OCI-M2 (cell line): ENCODE results near the gene EMILIN1.
"Not testable (repeated sequence)": the region's sequence is repeated elsewhere in the genome, so short reads cannot be mapped to it uniquely, and the experiment has no call there.

Experiments
- DNase-seq: peaks from one replicate; lab custom pipeline; 2025; ENCODE audit not compliant: unreplicated experiment; lab: John Stamatoyannopoulos, UW

EMILIN1 gene

GRCh38 chr2:27119330-27119670 is 40.9 kb downstream of the EMILIN1 start:
- DNase-seq = not testable (repeated sequence)

- DNase-seq = no peak
These were observed 43.5 kb downstream of the EMILIN1 start for GRCh38 chr2:27121906-27122305.

GRCh38 chr2:27122791-27123190 is 44.4 kb downstream of the EMILIN1 start:
- DNase-seq = no peak

GRCh38 chr2:27123302-27124150 is 45.1 kb downstream of the EMILIN1 start, which contains the start of gene ABHD1:
Gene ABHD1, plus strand, starts transcription at chr2:27123815. Its CDS starts 134 bp downstream, at chr2:27123949.
- DNase-seq = no peak

DNA sequence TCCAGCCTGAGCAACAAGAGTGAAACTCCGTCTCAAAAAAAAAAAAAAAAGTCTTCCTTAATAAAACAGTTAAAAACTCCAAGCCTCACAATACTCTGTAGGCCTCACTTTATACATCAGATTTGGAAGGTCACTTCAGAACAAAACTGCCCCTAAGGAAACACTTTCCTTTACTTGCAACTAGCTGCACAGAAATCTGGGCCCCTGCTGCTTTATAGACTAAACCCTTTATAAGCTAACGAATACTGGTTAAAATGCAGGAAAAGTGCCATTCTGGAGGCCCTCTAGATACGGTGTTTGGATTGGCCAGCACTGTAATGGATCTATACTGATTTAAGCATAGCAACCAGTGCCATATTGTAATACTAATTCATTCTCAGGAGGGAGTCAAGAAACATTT is 46.7 kb downstream of the EMILIN1 start:
- DNase-seq = no peak

- DNase-seq = no peak
These were observed 47.9 kb downstream of the EMILIN1 start for GRCh38 chr2:27126252-27126710.

DNA sequence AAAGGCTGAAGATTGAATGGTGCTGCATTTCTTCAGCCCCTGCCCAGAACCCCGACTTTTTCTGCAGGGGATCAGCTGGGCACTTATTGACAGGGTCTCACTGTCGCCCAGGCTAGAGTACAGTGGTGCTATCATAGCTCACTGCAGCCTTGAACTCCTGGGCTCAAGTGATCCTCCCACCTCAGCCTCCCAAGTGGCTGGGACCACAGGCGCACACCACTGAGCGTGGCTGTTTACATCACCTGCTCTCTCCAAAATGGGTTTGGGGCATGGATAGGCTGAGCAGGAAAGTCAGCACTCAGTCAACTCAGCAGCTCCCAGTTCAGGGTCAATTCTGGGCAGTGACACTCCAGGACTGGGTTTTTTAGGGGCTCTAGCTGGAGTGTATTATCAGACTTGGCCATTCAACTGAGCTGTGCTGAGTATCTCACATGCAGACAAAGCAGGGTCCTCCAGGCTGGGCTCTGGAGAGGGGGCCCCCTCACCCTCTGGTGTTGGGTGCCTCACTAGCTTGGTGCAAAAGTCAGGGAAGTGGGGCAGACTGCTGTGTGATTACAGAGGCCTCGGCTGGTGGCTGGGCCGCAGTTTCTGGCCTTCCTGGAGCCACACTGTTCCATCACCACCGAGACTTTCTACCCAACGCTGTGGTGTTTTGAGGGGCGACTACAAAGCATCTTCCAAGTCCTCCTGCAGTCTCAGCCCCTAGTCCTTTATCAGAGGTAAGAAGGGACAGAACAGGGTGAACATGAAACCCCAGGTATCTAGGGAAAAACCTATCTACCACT is 49.7 kb downstream of the EMILIN1 start:
- no peak for DNase-seq

DNA sequence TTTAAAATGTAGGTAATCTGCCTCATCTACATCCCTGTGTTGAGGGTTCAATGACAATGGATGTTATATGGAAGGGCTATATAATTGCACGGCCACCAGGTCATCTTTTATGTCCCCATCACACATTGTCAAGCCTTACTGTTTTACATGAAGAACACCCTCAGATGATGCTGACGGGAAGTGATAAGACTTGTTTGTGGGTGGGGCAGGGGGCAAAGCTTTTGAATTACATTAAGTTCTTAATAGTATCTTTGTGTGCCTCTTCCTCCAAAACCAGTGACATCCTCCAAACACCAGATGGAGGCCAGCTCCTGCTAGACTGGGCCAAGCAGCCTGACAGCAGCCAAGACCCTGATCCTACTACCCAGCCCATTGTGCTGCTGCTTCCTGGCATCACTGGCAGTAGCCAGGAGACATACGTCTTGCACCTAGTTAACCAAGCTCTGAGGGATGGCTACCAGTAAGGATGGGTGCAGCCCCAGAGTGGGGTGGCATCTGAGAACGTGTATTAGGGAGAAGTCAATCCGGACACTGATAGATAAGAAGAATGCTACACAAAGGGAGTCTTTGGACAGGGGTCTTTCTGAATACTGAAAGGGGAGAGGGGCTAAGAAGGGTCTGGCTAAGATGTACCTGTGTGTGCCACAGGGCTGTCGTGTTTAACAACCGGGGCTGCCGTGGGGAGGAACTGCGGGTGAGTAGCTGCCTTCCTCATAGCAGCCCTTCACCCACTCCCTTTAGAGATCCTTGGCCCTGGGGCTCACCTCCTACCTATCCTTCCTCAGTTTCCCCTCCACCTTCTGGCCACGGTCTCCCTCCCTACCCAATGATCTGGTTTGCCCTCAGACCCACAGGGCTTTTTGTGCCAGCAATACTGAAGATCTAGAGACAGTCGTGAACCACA is 50.5 kb downstream of the EMILIN1 start:
- DNase-seq = no peak

- DNase-seq = no peak
These were observed 52.0 kb downstream of the EMILIN1 start for GRCh38 chr2:27130396-27130795.

- no peak for DNase-seq
These were observed 53.0 kb downstream of the EMILIN1 start for GRCh38 chr2:27131429-27131828.

GRCh38 chr2:27133195-27133875 is 54.9 kb downstream of the EMILIN1 start:
- DNase-seq = no peak

GRCh38 chr2:27133905-27134780 is 55.7 kb downstream of the EMILIN1 start, which contains the start of gene PREB:
Gene PREB, minus strand, starts transcription at chr2:27134636. Its CDS starts 215 bp downstream, at chr2:27134421.
- DNase-seq = peak; percentile 57

GRCh38 chr2:27134781-27135477 is 56.5 kb downstream of the EMILIN1 start:
- no peak for DNase-seq

DNA sequence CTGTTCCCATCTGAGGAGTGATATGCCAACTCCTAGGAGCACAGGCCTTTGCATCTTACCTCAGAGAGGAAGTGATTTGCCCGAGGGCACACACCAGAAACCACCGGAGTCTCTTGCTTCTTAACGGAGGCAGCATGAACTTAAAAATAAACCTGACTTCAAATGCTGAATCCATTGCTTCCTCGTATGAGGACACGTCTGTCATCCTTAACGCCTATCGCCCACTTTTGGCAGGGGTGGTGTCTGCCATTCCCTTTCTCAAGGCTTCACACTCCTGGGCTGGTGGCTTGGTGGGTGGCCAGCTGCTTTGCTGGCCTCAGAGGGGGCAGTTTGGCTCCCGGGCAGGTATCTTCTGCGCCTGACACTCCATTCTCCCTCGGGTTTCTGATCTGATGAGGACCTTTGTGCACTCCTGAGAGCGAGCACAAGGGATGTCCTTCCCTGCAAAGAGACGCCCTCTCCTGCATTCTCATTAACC is 57.1 kb downstream of the EMILIN1 start:
- DNase-seq = no peak
